SJSA1 (cell line): ENCODE data around the gene HAPLN3. TPM values are rescaled to one million over a fixed set of nuclear protein-coding genes. Genes with fewer than 3 reads are reported as not detected.

Source experiments
- DNase-seq, 2 experiments: peaks; one replicate each; pipeline ENCODE4 v3.0.0-alpha.2; 2015 to 2020; ENCODE audit warnings: low spot score in 2 of 2, low read depth in 1 of 2
- H3K27ac ChIP-seq: fragments of 250-450 bp; sonication (Bioruptor Pico); 2 replicates; pipeline ENCODE4 v1.5.1; 2020; ENCODE audit warnings: mild to moderate bottlenecking, moderate library complexity
- H3K27me3 ChIP-seq: fragments of 250-450 bp; sonication (Bioruptor Pico); replicated peaks from 2 replicates; pipeline ENCODE4 v1.5.1; 2020; ENCODE audit warnings: mild to moderate bottlenecking, moderate library complexity
- H3K36me3 ChIP-seq: fragments of 250-450 bp; sonication (Bioruptor Pico); 2 replicates; pipeline ENCODE4 v1.5.1; 2020; ENCODE audit warnings: mild to moderate bottlenecking
- H3K4me1 ChIP-seq: fragments of 250-450 bp; sonication (Bioruptor Pico); replicated peaks from 2 replicates; pipeline ENCODE4 v1.6.1; 2021; ENCODE audit warnings: mild to moderate bottlenecking
- H3K4me3 ChIP-seq: fragments of 250-450 bp; sonication (Bioruptor Pico); 2 replicates; pipeline ENCODE4 v1.5.1; 2020; ENCODE audit warnings: mild to moderate bottlenecking
- H3K9me3 ChIP-seq: fragments of 250-450 bp; sonication (Bioruptor Pico); replicated peaks from 2 replicates; pipeline ENCODE4 v1.5.1; 2020; ENCODE audit warnings: mild to moderate bottlenecking
- total RNA-seq: library from RNA; depleted of rRNA; stranded (reverse); fragments of >200 nt; shearing (Covaris generic); gene quantifications from 2 replicates; pipeline ENCODE4 v1.2.3, GENCODE V29; 2014

Gene HAPLN3
- total RNA-seq, 1 experiment from 2014 or later: 11.9 TPM

DNA sequence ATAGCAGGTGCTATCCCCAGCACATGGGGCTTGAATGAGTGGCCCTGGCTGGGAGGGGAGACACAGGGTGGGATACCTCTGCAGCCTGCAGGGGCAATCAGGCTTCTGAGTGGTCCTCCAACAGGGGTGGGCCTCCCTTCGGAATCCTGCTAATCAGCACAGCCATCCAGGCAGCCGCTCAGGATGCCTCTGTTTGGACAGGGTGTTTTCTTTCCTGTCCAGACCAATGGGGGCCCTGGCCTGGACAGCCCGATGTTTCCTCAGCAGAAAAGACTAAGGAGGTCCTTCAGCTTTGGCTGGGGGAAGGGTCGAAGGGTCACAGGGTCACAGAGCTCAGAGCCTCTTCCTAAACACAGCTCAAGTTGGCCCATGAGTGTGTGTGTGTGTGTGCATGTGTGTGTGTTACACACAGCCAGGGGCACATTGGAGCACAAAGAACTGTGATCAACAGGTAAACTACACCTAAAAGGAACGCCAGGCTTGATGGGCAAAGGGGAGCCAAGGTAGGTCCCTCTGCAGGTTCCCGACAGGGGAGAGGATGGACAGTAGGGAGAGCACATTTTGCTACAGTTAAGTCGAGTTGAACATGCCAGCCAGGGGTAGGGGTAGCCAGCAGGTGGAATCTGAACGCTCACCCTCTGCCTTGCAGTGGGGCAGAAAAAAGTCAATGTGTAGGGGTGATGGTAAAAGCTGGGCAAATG, 1.1 kb upstream of the HAPLN3 start:
- no peak overlapping the region for H3K4me3 ChIP-seq
- peaks cover 5% of the 10 kb centered on the region; the same call in 1 of the 2 replicates for H3K27me3 ChIP-seq
- no peak for DNase-seq
- H3K4me1 ChIP-seq: peaks cover 36% of the 10 kb centered on the region
- H3K9me3 ChIP-seq: no peaks in the 10 kb centered on the region
- peaks cover 27% of the 10 kb centered on the region for H3K36me3 ChIP-seq
- no peak overlapping the region for H3K27ac ChIP-seq

DNA sequence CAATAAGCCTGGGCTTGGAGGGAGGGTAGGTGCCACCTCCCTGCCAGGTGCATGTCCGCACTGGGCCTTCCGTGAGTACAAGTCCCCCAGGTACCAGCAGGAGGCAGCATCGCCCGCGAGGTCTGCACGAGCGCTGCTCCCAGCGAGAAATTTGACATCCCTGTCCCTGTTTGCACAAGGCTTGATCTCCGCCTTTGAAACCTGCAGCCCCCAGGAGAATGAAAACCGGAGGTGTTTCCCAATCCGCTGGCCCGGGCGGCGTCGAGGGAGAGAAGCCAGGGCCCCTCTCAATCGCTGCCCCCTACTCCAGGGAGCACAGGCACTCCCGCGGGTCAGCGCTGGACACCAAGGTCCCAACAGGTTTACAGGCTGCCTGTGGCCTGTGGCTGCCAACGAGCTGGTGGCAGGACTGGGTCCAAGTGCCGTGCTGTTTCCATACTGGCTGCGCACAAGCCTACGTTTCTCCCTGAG, 961 bp downstream of the HAPLN3 start:
- DNase-seq: no peak
- H3K4me3 ChIP-seq: no peak overlapping the region
- no peak overlapping the region for H3K27ac ChIP-seq
- H3K9me3 ChIP-seq: no peaks in the 10 kb centered on the region
- peaks cover 11% of the 10 kb centered on the region for H3K36me3 ChIP-seq
- H3K4me1 ChIP-seq: peaks cover 30% of the 10 kb centered on the region
- peaks cover 5% of the 10 kb centered on the region; the same call in 1 of the 2 replicates for H3K27me3 ChIP-seq

GRCh38 chr15:88891540-88892254, 3.6 kb downstream of the HAPLN3 start:
- Histone ChIP-seq H3K4me1 (peaks cover 19% of the 10 kb centered on the region), H3K36me3 (0 out of 2 replicates have a peak, but pooled peaks cover 3% of the 10 kb centered on the region), H3K27me3 (peaks cover 5% of the 10 kb centered on the region; the same call in 1 of the 2 replicates), H3K27ac (no peak overlapping the region), H3K4me3 (no peak overlapping the region), H3K9me3 (no peaks in the 10 kb centered on the region)
- no peak for DNase-seq

- H3K4me3 ChIP-seq: no peak overlapping the region
- H3K27me3 ChIP-seq: peaks cover 5% of the 10 kb centered on the region; the same call in 1 of the 2 replicates
- DNase-seq: peak in 1 of 2 experiments; percentile 36
- H3K4me1 ChIP-seq: peaks cover 15% of the 10 kb centered on the region
- H3K27ac ChIP-seq: no peak overlapping the region
- H3K36me3 ChIP-seq: no peaks in the 10 kb centered on the region
- no peaks in the 10 kb centered on the region for H3K9me3 ChIP-seq
Measured at GRCh38 chr15:88890495-88890894, 4.8 kb downstream of the HAPLN3 start.

DNA sequence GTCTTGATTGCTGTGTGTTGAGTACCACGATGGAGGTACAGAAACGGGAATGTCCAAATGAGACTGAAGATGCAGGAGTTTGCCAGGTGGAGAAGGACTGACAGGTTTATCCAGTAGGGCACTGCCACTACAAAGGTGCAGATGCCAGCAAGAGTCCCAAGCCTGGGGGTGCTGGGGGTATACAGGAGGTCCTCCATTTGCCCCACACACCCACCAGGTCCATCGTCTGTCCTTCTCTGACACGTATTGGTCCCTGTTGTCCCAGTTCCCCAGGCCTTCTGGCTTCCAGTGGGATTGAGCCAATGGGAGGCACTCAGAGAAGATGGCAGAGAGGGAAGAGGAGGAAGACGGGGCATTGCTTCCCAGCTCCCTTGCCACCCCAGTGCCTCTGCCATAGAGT, 6.6 kb downstream of the HAPLN3 start:
- no peaks in the 10 kb centered on the region for H3K9me3 ChIP-seq
- no peak overlapping the region for H3K4me3 ChIP-seq
- H3K27me3 ChIP-seq: no peaks in the 10 kb centered on the region
- no peak overlapping the region for H3K27ac ChIP-seq
- H3K36me3 ChIP-seq: no peaks in the 10 kb centered on the region
- peaks cover 6% of the 10 kb centered on the region; the same call in 1 of the 2 replicates for H3K4me1 ChIP-seq
- DNase-seq: no peak

DNA sequence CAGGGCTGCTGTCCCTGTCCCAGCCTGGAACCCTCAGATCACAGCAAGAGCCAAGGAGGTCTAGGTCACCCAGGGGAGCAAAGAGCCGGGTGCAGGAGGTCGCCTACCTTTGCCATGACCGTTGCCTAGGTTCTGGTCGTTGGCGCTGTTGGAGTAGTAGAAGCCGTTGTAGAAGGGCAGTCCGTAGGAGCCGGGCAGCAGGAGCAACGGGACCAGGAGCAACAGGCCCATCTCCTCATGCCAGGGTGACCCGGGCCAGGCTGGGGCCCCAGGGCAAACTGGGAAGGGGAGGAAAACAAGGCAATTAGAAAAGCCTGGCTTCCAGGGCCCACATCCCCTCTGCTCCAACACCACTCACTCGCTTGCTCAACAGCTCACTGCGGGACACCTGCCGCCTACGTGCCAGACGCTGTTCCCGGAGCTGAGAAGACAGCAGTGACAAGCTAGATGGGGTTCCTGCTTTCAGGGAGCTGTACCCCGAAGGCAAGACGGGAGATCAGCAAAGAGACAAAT, 8.2 kb downstream of the HAPLN3 start:
- DNase-seq: no peak
- Histone ChIP-seq H3K27ac (no peak overlapping the region), H3K36me3 (no peaks in the 10 kb centered on the region), H3K4me3 (no peak overlapping the region), H3K4me1 (peaks cover 18% of the 10 kb centered on the region), H3K9me3 (no peaks in the 10 kb centered on the region), H3K27me3 (no peaks in the 10 kb centered on the region)

GRCh38 chr15:88882785-88883184, 12.6 kb downstream of the HAPLN3 start:
- Histone ChIP-seq H3K36me3 (no peaks in the 10 kb centered on the region), H3K27ac (peak overlapping the region; percentile 29), H3K9me3 (no peaks in the 10 kb centered on the region), H3K4me3 (no peak overlapping the region), H3K4me1 (peaks cover 16% of the 10 kb centered on the region), H3K27me3 (no peaks in the 10 kb centered on the region)
- peak; percentile 66 to 77 for DNase-seq

DNA sequence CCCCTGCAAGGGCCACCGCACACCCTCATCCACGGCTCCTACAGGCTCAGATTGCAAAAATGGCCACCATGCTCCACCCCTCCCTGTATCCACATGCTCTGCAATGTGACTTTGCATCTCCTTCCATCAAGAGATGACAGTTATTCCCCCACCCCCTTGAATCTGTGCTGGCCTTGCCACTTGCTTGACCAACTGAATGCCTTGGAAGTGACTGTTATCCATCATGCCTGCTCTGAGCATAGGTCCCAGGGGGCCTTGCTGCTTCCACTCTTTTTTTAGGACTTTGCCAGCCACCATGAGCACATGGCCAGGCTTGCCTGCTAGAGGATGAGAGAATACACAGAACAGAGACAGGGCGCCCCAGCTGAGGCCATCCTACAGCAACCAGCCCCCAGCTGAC, 13.6 kb downstream of the HAPLN3 start:
- Histone ChIP-seq H3K27ac (no peak overlapping the region), H3K9me3 (no peaks in the 10 kb centered on the region), H3K27me3 (no peaks in the 10 kb centered on the region), H3K4me3 (no peak overlapping the region), H3K4me1 (peaks cover 16% of the 10 kb centered on the region), H3K36me3 (no peaks in the 10 kb centered on the region)
- DNase-seq: no peak

GRCh38 chr15:88880944-88881740, 14.2 kb downstream of the HAPLN3 start:
- no peak overlapping the region for H3K27ac ChIP-seq
- no peaks in the 10 kb centered on the region for H3K9me3 ChIP-seq

DNA sequence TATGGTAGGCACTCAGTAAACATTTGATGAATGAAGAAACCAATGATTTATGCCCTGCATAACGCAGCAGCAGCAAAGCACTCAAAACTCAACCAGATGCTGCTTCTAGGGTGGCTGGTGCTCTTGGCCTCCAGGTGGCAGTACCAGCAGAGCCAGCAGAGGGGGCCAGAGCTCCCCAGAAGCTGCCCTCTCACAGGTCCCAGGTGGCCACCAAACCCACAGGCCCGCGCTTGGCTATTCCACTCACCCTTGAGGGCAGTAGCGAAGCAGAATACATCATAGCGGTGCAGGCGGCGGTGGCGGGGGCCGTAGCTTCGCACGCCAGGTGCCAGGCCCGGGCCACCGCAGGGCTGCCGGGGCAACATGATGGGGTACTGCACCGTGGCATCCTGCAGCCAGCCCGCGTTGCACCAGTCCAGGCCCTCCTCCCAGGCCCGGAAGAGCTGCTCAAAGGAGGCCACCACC, 16.6 kb downstream of the HAPLN3 start:
- no peaks in the 10 kb centered on the region for H3K27me3 ChIP-seq
- no peak overlapping the region for H3K27ac ChIP-seq
- H3K36me3 ChIP-seq: no peaks in the 10 kb centered on the region
- no peaks in the 10 kb centered on the region for H3K9me3 ChIP-seq
- no peak overlapping the region for H3K4me3 ChIP-seq
- peaks cover 16% of the 10 kb centered on the region for H3K4me1 ChIP-seq
- DNase-seq: peak; percentile 37 to 64

More at GRCh38 chr15:88880944-88881740, 14.2 kb downstream of the HAPLN3 start:
- H3K27me3 ChIP-seq: no peaks in the 10 kb centered on the region
- H3K4me1 ChIP-seq: peaks cover 16% of the 10 kb centered on the region
- no peak overlapping the region for H3K4me3 ChIP-seq
- DNase-seq: no peak
- no peaks in the 10 kb centered on the region for H3K36me3 ChIP-seq

DNA sequence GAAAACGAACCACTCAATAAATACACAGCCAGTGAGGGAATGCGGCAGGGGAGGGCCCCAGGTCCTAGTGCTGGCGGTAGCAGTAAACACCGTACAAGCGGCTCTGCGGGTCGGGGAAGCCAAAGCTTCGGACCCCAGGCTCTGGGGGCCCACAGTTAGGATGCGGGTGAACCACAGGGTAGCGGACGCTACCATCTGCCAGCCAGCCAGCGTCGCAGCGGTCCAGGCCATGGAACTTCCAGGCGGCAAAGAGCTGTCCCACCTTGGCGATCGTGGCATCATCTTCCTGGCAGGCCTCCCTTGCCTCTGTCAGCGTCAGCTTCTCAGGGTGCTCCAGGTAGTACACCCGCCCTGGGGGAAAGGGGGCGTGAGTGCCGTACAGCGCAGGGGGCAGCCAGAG, 17.4 kb downstream of the HAPLN3 start:
- H3K36me3 ChIP-seq: no peaks in the 10 kb centered on the region
- peaks cover 12% of the 10 kb centered on the region for H3K4me1 ChIP-seq
- no peak overlapping the region for H3K27ac ChIP-seq
- no peak overlapping the region for H3K4me3 ChIP-seq
- no peak for DNase-seq
- no peaks in the 10 kb centered on the region; the same call in 1 of the 2 replicates for H3K27me3 ChIP-seq
- no peaks in the 10 kb centered on the region for H3K9me3 ChIP-seq

- Histone ChIP-seq H3K4me1 (peaks cover 7% of the 10 kb centered on the region), H3K27ac (no peak overlapping the region), H3K4me3 (no peak overlapping the region), H3K9me3 (no peaks in the 10 kb centered on the region), H3K36me3 (no peaks in the 10 kb centered on the region), H3K27me3 (no peaks in the 10 kb centered on the region; the same call in 1 of the 2 replicates)
- no peak for DNase-seq
Measured at GRCh38 chr15:88877415-88877814, 17.9 kb downstream of the HAPLN3 start.

DNA sequence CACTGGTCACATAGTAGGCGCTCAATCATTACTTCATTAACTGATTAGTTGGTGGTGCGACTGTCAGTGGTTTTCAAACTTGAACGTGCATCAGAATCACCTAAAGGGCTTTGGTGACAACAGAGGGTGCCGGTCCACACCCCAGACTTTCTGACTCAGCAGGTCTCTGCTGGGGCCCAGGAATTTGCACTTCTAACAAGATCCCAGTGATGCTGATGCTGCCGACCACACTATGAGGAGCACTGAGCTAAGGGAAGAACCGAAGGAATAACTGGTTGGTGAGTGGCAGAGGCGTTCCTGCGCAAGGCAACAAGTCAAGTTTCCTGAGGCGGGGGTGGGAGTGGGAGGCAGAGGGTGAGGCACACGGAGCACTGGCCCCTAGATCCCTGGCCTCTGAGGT, 18.8 kb downstream of the HAPLN3 start:
- H3K4me3 ChIP-seq: no peak overlapping the region
- H3K27me3 ChIP-seq: no peaks in the 10 kb centered on the region; the same call in 1 of the 2 replicates
- no peak overlapping the region for H3K27ac ChIP-seq
- no peaks in the 10 kb centered on the region for H3K9me3 ChIP-seq
- DNase-seq: no peak
- H3K36me3 ChIP-seq: no peaks in the 10 kb centered on the region
- no peaks in the 10 kb centered on the region for H3K4me1 ChIP-seq
